ENCODE measurements around the gene HMGB3.

Gene HMGB3

GRCh38 chrX:151009582-151009981 is 26.4 kb downstream of the HMGB3 start:
- no peak for DNase-seq (ENCODE audit: low read depth)
- TF ChIP-seq CTCF (IDR thresholded peaks at IDR 0.05; ENCODE audit: control insufficient read depth, extremely low read depth, insufficient read depth): no peak
- no peak overlapping the region for H3K4me3 ChIP-seq (ENCODE audit: low read depth, low read length)

GRCh38 chrX:151013164-151013743 is 30.1 kb downstream of the HMGB3 start:
- no peak overlapping the region for H3K4me3 ChIP-seq (ENCODE audit: low read depth, low read length)
- DNase-seq (ENCODE audit: low read depth): no peak
- TF ChIP-seq CTCF (IDR thresholded peaks at IDR 0.05; ENCODE audit: control insufficient read depth, extremely low read depth, insufficient read depth): no peak

GRCh38 chrX:151015684-151016083 is 32.5 kb downstream of the HMGB3 start:
- DNase-seq (ENCODE audit: low read depth): no peak
- TF ChIP-seq CTCF (IDR thresholded peaks at IDR 0.05; ENCODE audit: control insufficient read depth, extremely low read depth, insufficient read depth): no peak
- no peak overlapping the region for H3K4me3 ChIP-seq (ENCODE audit: low read depth, low read length)

GRCh38 chrX:151019856-151020255 is 36.7 kb downstream of the HMGB3 start:
- TF ChIP-seq CTCF (IDR thresholded peaks at IDR 0.05; ENCODE audit: control insufficient read depth, extremely low read depth, insufficient read depth): no peak
- no peak overlapping the region for H3K4me3 ChIP-seq (ENCODE audit: low read depth, low read length)
- no peak for DNase-seq (ENCODE audit: low read depth)

- no peak for TF ChIP-seq CTCF (IDR thresholded peaks at IDR 0.05; ENCODE audit: control insufficient read depth, extremely low read depth, insufficient read depth)
- DNase-seq (ENCODE audit: low read depth): no peak
These were observed 47.7 kb downstream of the HMGB3 start for GRCh38 chrX:151030845-151031244.

GRCh38 chrX:151031391-151031975 is 48.3 kb downstream of the HMGB3 start:
- no peak for TF ChIP-seq CTCF (IDR thresholded peaks at IDR 0.05; ENCODE audit: control insufficient read depth, extremely low read depth, insufficient read depth)
- DNase-seq (ENCODE audit: low read depth): no peak
- no peak overlapping the region for H3K4me3 ChIP-seq (ENCODE audit: low read depth, low read length)

More at GRCh38 chrX:151030845-151031244, 47.7 kb downstream of the HMGB3 start:
- no peak overlapping the region for H3K4me3 ChIP-seq (ENCODE audit: low read depth, low read length)

GRCh38 chrX:151039351-151039750 is 56.2 kb downstream of the HMGB3 start:
- H3K4me3 ChIP-seq (ENCODE audit: low read depth, low read length): no peak overlapping the region
- no peak for TF ChIP-seq CTCF (IDR thresholded peaks at IDR 0.05; ENCODE audit: control insufficient read depth, extremely low read depth, insufficient read depth)
- no peak for DNase-seq (ENCODE audit: low read depth)
